NCI-H146 treated with DMSO at 0.1 percent for 48 hours (cell line): ENCODE data around the gene TAF1C.
"Not testable (repeated sequence)": the region's sequence is repeated elsewhere in the genome, so short reads cannot be mapped to it uniquely, and the experiment has no call there.

Experiments
- DNase-seq: peaks from one replicate; lab custom pipeline; 2025; ENCODE audit not compliant: unreplicated experiment; lab: John Stamatoyannopoulos, UW

The TAF1C gene, protein sequence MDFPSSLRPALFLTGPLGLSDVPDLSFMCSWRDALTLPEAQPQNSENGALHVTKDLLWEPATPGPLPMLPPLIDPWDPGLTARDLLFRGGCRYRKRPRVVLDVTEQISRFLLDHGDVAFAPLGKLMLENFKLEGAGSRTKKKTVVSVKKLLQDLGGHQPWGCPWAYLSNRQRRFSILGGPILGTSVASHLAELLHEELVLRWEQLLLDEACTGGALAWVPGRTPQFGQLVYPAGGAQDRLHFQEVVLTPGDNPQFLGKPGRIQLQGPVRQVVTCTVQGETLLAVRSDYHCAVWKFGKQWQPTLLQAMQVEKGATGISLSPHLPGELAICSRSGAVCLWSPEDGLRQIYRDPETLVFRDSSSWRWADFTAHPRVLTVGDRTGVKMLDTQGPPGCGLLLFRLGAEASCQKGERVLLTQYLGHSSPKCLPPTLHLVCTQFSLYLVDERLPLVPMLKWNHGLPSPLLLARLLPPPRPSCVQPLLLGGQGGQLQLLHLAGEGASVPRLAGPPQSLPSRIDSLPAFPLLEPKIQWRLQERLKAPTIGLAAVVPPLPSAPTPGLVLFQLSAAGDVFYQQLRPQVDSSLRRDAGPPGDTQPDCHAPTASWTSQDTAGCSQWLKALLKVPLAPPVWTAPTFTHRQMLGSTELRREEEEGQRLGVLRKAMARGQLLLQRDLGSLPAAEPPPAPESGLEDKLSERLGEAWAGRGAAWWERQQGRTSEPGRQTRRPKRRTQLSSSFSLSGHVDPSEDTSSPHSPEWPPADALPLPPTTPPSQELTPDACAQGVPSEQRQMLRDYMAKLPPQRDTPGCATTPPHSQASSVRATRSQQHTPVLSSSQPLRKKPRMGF

GRCh38 chr16:84186685-84187437 is at the start of gene TAF1C:
TAF1C (minus strand) TSS chr16:84187057; CDS start chr16:84184988, 2,069 bp downstream.
- DNase-seq, result peak; percentile 77

DNA sequence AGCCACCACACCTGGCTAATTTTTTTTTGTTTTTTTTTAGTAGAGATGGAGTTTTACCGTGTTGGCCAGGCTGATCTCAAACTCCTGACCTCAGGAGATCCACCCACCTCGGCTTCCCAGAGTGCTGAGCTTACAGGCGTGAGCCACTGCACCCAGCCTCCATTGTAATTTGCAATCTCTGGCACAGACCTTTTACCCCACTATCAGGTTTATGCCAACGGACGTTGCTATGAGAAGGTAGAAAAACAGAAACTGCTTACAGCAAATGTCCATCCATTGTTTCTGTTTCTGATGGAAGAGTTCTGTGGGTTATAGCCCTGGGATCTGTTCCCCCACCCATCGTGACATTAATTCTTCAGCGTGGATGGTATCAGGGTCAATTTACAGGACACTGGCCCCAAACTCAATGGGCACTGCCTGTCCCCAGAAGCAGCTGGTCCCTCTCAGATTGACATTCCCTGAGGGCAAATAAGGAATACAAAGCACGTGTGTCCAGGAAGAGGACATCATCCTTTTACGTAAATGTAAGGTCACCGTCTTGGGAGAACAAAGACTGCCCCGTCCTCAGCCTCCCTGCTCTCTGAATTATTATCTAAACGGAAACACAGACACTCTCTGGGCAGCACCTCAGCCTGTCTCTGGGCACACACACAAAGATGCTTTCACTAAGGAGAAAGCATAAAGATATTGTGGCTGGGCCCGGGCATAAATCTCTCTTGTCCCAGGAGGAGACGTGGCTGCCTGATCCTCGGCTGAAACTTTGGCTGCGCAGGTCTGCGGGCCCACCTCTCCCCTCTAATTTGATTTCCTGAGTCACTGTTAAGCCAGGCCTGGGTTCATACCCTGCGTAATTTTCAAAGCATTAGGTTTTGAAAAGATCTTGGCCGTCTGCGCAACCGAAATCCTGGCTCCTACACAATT is 47.7 kb upstream of the TAF1C start:
- DNase-seq, result peak; percentile 45

DNA sequence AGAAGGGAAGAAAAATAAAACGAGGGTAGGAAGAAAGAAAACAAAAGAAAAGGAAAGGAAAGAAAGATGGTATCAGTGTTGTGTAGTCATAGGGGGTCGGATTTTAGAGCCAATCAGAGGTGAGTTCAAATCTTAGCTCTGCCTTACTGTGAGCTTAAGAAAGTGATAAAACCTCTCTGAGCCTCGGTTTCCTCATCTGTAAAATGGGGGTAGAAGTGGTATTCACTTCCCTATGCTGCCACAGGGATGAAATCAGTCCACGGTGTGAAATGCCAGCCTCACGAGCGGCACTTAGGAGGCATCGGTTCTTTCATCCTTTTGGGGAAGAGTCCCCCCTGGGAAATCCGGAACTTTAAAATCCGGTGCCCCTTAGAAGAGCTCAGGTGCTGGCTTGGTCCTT is 46.9 kb upstream of the TAF1C start:
- DNase-seq, result no peak

- DNase-seq, result no peak
These were observed 46.1 kb upstream of the TAF1C start for GRCh38 chr16:84232969-84233368.

GRCh38 chr16:84232060-84232459 is 45.2 kb upstream of the TAF1C start:
- DNase-seq, result no peak

DNA sequence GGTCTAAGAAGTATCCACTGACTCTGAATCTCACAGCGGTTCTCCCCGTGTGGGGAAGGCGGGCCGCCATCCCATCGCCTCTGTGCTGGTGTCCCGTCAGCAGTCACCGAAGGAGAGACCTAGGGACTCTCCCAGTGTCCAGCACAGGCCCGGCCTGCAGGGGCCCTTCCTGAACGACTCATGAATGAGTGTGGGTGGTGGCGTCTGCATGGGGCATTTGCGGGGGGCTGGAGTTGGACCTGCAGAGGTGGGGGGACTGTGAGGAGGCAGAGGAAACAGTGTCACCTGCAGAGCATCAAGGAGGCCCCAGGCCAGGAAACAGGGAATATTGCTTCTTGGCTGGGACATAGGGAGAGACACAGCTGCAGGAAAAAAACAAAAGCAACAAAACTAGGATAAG is 42.6 kb upstream of the TAF1C start:
- DNase-seq, result no peak

DNA sequence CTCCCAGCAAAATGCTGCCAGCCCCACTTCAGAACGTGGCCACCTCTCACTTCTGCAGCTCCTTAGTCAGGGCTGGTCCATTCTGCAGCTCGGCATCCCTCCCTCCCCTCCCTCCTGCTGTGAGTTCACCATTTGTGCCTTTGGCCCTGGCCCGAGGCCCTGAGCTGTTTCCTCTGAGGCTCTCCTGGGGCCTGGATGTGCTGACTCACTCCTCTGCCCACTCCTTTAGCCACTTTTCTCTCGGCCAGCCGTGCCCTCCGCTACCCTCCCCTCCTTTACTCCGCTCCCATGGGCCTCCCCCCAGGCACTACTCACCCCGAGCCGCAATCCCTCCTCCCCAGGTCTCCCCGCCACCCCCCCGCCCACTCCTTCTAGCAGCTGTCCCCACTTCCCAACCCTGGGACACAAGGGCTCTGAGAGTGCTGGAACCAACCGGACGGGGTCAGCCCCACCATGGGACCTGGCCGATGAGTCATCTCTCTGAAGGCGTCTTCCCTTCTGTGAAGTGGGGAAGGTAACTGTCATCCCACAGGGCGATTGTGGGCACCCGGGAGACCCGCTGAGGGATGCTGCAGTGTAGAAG is 41.5 kb upstream of the TAF1C start:
- no peak for DNase-seq

- DNase-seq, result no peak
These were observed 40.7 kb upstream of the TAF1C start for GRCh38 chr16:84227548-84227947.

DNA sequence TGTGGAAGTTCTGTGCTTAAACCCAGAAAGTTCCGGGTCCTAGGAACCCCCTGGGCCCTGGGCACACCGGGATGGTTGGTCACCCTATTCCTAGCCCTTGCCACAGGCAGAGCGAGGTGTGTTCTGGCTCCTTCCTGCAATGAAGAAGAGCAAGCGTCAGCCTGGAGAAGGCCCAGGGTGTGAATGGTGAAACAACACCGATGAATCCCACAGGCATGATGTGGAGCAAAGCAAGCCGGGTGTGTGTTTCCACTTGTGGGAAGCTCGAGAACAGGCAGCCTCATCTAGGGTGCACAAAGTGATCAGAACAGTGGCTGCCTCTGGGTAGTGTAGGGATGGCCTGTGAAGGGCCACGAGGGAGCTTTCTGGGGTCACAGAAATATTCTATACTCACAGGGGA is 39.2 kb upstream of the TAF1C start:
- DNase-seq, result no peak

DNA sequence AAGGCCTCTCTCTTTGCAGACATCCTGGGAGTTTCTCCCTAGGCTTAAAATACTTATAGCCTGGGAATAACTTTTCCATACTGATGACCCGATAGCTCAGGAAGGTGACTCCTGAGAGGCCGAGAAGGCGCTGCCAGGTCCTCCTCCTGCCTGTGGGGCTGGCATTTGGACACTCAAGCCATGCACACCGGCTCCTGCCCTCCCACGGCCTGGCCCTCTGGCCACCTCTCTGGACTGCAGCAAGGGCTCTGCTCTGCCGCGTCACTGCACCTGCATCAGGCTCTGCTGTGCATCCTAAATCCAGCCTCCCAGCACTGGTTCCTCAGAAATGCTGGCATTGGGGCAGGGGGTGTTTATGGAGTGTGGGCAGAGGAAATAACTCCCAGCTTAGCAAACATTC is 38.7 kb upstream of the TAF1C start:
- no peak for DNase-seq

- no peak for DNase-seq
These were observed 38.3 kb upstream of the TAF1C start for GRCh38 chr16:84225126-84225525.

DNA sequence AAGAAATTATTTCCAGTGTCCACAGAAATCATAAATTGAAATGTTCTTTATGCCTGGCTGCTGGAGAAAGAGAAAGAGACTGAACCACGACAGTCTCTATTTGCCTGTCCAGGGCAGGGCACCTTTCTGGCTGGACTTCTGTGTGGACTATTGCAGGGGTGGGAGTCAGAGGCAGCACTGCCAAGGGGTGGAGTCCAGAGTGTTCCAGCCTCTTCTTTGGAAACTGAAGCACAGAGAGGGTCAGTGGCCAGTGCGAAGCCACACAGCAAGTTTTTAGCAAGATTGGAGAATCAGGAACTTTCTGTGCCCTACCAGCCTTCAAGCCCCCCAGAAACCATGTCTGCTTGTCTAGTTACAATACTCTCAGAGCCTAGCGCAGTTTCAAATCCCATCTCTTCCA is 37.7 kb upstream of the TAF1C start:
- DNase-seq, result no peak

DNA sequence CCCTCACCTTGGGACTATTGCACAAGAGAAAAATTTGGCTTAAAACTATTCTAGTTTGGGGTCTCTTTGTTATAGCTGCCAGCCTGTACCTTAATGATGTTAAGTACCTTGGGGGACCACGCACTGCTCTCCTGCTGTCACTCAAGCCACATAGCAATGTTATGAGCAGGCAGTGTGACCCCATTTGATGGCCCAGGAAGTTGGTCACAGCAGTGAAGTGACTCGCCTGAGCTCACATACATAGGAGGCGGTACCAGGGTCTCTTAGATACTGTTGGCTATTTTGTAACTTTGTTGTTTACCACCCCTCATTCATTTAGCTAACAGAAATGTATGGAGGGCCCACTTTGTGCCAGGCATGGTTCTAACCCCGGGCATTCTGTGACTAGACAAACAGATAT is 36.6 kb upstream of the TAF1C start:
- DNase-seq, result no peak

DNA sequence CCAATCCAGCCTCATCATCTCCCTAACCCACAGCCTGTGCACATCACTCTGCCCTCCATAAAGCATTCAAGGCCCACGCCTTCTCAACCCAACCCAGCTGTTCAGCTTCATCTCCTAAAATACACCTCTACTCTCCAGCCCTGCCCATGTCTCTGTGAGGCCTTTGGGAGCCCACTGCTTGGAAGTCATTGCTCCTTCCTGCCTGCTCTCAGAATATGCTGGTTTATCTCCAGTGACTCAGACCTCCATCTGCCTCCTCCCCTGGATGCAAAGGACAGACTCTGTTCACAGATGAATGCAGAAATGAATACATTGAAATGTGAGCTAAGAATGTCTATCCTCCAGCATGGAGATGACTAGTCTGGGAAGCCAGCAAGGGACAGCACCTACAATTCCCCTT is 34.0 kb upstream of the TAF1C start:
- DNase-seq, result no peak

DNA sequence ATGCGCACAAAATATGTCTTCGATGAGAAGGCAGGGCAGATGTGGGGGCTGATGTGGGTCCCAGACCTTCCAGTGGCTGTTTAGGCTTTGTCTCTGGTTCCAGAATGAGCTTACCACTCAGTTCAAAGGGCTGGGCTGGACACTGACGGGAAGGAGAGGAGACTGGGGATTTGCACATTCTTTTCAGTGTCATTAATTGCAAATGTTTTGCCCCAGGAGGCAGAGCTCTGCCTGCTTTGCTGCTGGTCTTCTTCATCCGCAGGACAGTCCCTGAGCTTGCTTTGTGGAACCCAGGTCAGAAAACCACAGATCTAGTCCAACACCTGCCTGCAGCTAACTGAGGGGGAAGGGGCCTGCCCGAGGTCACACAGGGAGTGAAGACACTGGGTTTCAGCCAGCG is 32.1 kb upstream of the TAF1C start:
- DNase-seq, result no peak

DNA sequence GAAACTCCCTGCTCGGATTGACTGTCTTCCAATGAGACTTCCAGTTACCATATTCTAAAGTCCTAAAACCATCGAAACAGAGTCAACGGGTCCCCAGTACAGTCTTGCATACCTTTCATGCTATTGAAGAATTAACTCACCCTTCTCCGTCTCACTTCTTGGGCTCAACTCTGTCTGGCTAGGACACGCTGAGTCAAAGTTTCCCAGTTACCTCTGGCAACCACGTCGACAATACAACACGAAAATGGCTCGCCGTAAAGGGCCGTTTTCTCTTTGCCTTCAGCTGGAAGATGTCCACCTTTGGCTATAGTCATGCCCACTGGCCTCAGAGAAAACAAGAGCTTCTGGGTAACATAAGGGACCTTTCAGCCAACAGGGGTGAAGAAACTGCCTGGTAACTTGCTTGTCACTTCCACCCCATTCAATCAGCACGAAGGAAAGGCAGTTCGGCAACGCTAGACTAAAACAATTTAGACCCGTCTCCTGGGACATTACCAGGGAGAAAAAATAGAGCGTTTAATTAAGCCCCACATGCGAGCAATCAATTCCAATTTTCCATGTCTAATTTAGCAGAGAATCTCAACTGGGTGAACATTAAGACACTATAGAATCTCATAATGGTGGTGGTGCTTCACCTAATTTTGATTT is 31.4 kb upstream of the TAF1C start:
- DNase-seq, result no peak

DNA sequence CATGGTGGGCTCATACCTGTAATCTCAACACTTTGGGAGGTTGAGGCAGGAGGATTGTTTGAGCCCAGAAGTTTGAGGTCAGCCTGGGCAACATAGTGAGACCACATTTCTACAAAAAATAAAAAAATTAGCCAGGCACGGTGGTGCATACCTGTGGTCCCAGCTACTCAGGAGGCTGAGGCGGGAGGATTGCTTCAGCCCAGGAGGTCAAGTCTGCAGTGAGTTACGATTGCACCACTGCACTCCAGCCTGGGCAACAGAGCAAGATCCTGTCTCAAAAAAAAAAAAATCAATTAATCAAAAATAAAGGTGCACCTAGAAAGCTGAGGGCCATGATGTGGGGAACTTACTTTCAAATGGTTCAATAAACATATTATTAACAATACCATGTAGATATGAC is 29.3 kb upstream of the TAF1C start:
- not testable (repeated sequence) for DNase-seq

GRCh38 chr16:84215531-84215930 is 28.7 kb upstream of the TAF1C start:
- DNase-seq, result no peak

- DNase-seq, result no peak
These were observed 27.7 kb upstream of the TAF1C start for GRCh38 chr16:84214451-84215066.
